SK-N-SH (cell line): ENCODE measurements around the gene SRPRA. TPM values are rescaled to one million over a fixed set of nuclear protein-coding genes. Genes with fewer than 3 reads are reported as not detected.

ENCODE experiments used
- CTCF ChIA-PET: fragments of 300-600, 350-600 bp; formaldehyde crosslinking; extraction: SDS; loops from one replicate; lab custom pipeline; 2021; lab: Yijun Ruan, JAX
- POLR2A ChIA-PET: fragments of 350-600 bp; sonication (Branson Sonifier 250); formaldehyde crosslinking; extraction: SDS; loops from one replicate; lab custom pipeline; 2020; ENCODE audit warnings: antibody characterized with exemption, inconsistent platforms; lab: Yijun Ruan, JAX
- DNase-seq: peaks from one replicate; pipeline ENCODE4 v3.0.0; 2012
- H2AFZ ChIP-seq: fragments of 200-600 bp; sonication (generic); 2 replicates; pipeline ENCODE4 v1.8.1; 2016; ENCODE audit warnings: antibody characterized with exemption, mild to moderate bottlenecking, low read depth
- H3F3A ChIP-seq: fragments of 200-600 bp; sonication (generic); replicated peaks from 2 replicates; pipeline ENCODE3; 2016; ENCODE audit warnings: antibody characterized with exemption, mild to moderate bottlenecking; ENCODE audit not compliant: insufficient read depth
- H3K27ac ChIP-seq, 2 experiments: fragments of 200-500 bp in 1 of 2; fragments of 200-600 bp in 1 of 2; sonication (Bioruptor generic) in 1 of 2; sonication (generic), shearing (Covaris generic) in 1 of 2; 2 replicates each; pipeline versions ENCODE4 v1.5.1 to v1.6.1; 2014 to 2016; ENCODE audit warnings: low read depth in 2 of 2, inconsistent platforms in 1 of 2, low read length in 1 of 2, mild to moderate bottlenecking in 1 of 2, mixed read lengths in 1 of 2
- H3K27me3 ChIP-seq: fragments of 200-600 bp; sonication (generic), shearing (Covaris generic); 2 replicates; pipeline ENCODE4 v1.6.1; 2016; ENCODE audit warnings: mixed run types; ENCODE audit not compliant: insufficient read depth
- H3K36me3 ChIP-seq, 2 experiments: fragments of 200-500 bp in 1 of 2; fragments of 200-600 bp in 1 of 2; sonication (Bioruptor generic) in 1 of 2; sonication (generic) in 1 of 2; replicated peaks in 1 of 2; 2 replicates each; pipeline versions ENCODE3 to v1.5.1; 2014 to 2016; ENCODE audit warnings: low read length in 1 of 2, mild to moderate bottlenecking in 1 of 2; ENCODE audit not compliant: insufficient read depth in 2 of 2, control insufficient read depth in 1 of 2
- H3K4me1 ChIP-seq, 2 experiments: fragments of 200-500 bp in 1 of 2; fragments of 200-600 bp in 1 of 2; sonication (Bioruptor generic) in 1 of 2; sonication (generic), shearing (Covaris generic) in 1 of 2; 2 replicates each; pipeline versions ENCODE4 v1.5.1 to v1.6.1; 2014 to 2016; ENCODE audit warnings: low read depth in 1 of 2, low read length in 1 of 2, mixed run types in 1 of 2; ENCODE audit not compliant: insufficient read depth in 2 of 2, control insufficient read depth in 1 of 2
- H3K4me2 ChIP-seq: fragments of 200-600 bp; sonication (generic), shearing (Covaris generic); 2 replicates; pipeline ENCODE4 v1.6.1; 2017; ENCODE audit warnings: mixed run types
- H3K4me3 ChIP-seq, 2 experiments: fragments of 200-500 bp in 1 of 2; fragments of 200-600 bp in 1 of 2; sonication (Bioruptor generic) in 1 of 2; sonication (generic), shearing (Covaris generic) in 1 of 2; 2 replicates each; pipeline versions ENCODE4 v1.5.1 to v1.8.1; 2014 to 2016; ENCODE audit warnings: low read depth in 2 of 2, inconsistent platforms in 1 of 2, low read length in 1 of 2, mild to moderate bottlenecking in 1 of 2, mixed read lengths in 1 of 2, moderate library complexity in 1 of 2
- H3K79me2 ChIP-seq: fragments of 200-600 bp; sonication (generic); 2 replicates; pipeline ENCODE4 v1.8.1; 2017; ENCODE audit warnings: mild to moderate bottlenecking; ENCODE audit not compliant: insufficient read depth
- H3K9ac ChIP-seq: fragments of 200-600 bp; sonication (generic); 2 replicates; pipeline ENCODE4 v1.6.1; 2017; ENCODE audit warnings: mixed run types
- H3K9me2 ChIP-seq: fragments of 200-600 bp; sonication (generic); 2 replicates; pipeline ENCODE4 v1.6.1; 2017; ENCODE audit warnings: mixed run types
- H3K9me3 ChIP-seq: fragments of 200-600 bp; sonication (generic); 2 replicates; pipeline ENCODE4 v1.6.1; 2017; ENCODE audit warnings: mixed run types, mild to moderate bottlenecking, moderate library complexity
- H4K20me1 ChIP-seq: fragments of 200-600 bp; sonication (generic); 2 replicates; pipeline ENCODE4 v1.6.1; 2017; ENCODE audit warnings: mild to moderate bottlenecking, mixed run types; ENCODE audit not compliant: insufficient read depth
- EZH2phosphoT487 ChIP-seq: fragments of 200-600 bp; sonication (generic); IDR thresholded peaks from 2 replicates; pipeline ENCODE4 v1.6.1; 2017; ENCODE audit warnings: low read depth, mixed run types, mild to moderate bottlenecking, antibody characterized with exemption, moderate library complexity, borderline replicate concordance
- FOXJ3 ChIP-seq: sonication (generic); formaldehyde crosslinking; IDR thresholded peaks from 2 replicates; pipeline ENCODE4 v1.5.1; 2020; ENCODE audit warnings: mild to moderate bottlenecking, missing genetic modification reagents
- GABPA ChIP-seq: IDR thresholded peaks from 2 replicates; pipeline ENCODE4 v1.4.0; 2012; ENCODE audit warnings: low read depth, mild to moderate bottlenecking
- GATA2 ChIP-seq: sonication (generic); formaldehyde crosslinking; IDR thresholded peaks from 2 replicates; pipeline ENCODE4 v1.5.0; 2020; ENCODE audit warnings: mild to moderate bottlenecking, missing genetic modification reagents
- JUND ChIP-seq: IDR thresholded peaks from 2 replicates; pipeline ENCODE4 v1.4.0; 2012
- MEF2A ChIP-seq: IDR thresholded peaks from 2 replicates; pipeline ENCODE4 v1.4.0; 2012; ENCODE audit warnings: low read depth, borderline replicate concordance
- NFIC ChIP-seq: IDR thresholded peaks from 2 replicates; pipeline ENCODE4 v1.4.0; 2012; ENCODE audit warnings: borderline replicate concordance
- NRF1 ChIP-seq: IDR thresholded peaks from 2 replicates; pipeline ENCODE4 v1.6.1; 2012; ENCODE audit warnings: low read depth, mild to moderate bottlenecking, low read length
- POLR2AphosphoS5 ChIP-seq: IDR thresholded peaks from 2 replicates; pipeline ENCODE4 v1.6.1; 2012; ENCODE audit warnings: low read depth, low read length
- RAD21 ChIP-seq: IDR thresholded peaks from 2 replicates; pipeline ENCODE4 v1.6.1; 2012; ENCODE audit warnings: mild to moderate bottlenecking, low read length
- SMC3 ChIP-seq: IDR thresholded peaks from 2 replicates; pipeline ENCODE4 v1.6.1; 2012; ENCODE audit warnings: low read depth, low read length, improper control_type of control experiment
- TCF12 ChIP-seq: IDR thresholded peaks from 2 replicates; pipeline ENCODE4 v1.4.0; 2012
- TEAD4 ChIP-seq: IDR thresholded peaks from 2 replicates; pipeline ENCODE4 v1.4.0; 2012; ENCODE audit warnings: mild to moderate bottlenecking, borderline replicate concordance; ENCODE audit not compliant: insufficient read depth
- WGBS: methylation state at CpG from one replicate; pipeline ENCODE4 v1.1.6; 2017; ENCODE audit warnings: low lambda C conversion rate; 5-methylcytosine and 5-hydroxymethylcytosine counted together
- polyA plus RNA-seq, 3 experiments: library from polyadenylated mRNA; depleted of rRNA; stranded (reverse); fragments of >200 nt; gene quantifications; 2 replicates each; pipeline ENCODE4 v1.2.3, GENCODE V29; 2012
- small RNA-seq, 7 experiments: library from RNA; depleted of rRNA; stranded (forward); fragments of <200 nt; gene quantifications; one replicate each; pipeline ENCODE3, GENCODE V24; 2012
- TF ChIP-seq, protein P1 (sequence below): IDR thresholded peaks from 2 replicates; pipeline ENCODE4 v1.4.0; 2012; ENCODE audit warnings: low read depth, borderline replicate concordance
- TF ChIP-seq, protein P2 (sequence below): IDR thresholded peaks from 2 replicates; pipeline ENCODE4 v1.4.0; 2012; ENCODE audit warnings: low read depth
- TF ChIP-seq, protein P3 (sequence below): fragments of 150-350 bp; IDR thresholded peaks from 2 replicates; pipeline ENCODE4 v1.6.1; 2016; ENCODE audit warnings: mild to moderate bottlenecking, low read depth, low read length
- TF ChIP-seq, protein P4 (sequence below): IDR thresholded peaks from 2 replicates; pipeline ENCODE4 v1.4.0; 2012; ENCODE audit warnings: low read depth, borderline replicate concordance
- TF ChIP-seq, protein P5 (sequence below): IDR thresholded peaks from 2 replicates; pipeline ENCODE4; 2012

SRPRA gene
- polyA plus RNA-seq, 1 of the 3 experiments (the other 2 are of a cell fraction) = 129 TPM

- Histone ChIP-seq H3K9me3 (no peaks in the 10 kb centered on the region), H4K20me1 (peaks cover 15% of the 10 kb centered on the region), H2AFZ (no peak overlapping the region), H3K4me2 (no peak overlapping the region), H3K36me3 (peaks cover under 1 to 5% of the 10 kb centered on the region in 2 experiments), H3K4me3 (no peak overlapping the region), H3K79me2 (peaks cover 91% of the 10 kb centered on the region), H3F3A (no peaks in the 10 kb centered on the region), H3K4me1 (peaks cover 9 to 11% of the 10 kb centered on the region in 2 experiments), H3K9me2 (no peaks in the 10 kb centered on the region), H3K27me3 (no peaks in the 10 kb centered on the region), H3K27ac (no peak overlapping the region), H3K9ac (no peak overlapping the region)
- 89% methylated on average over 2 of the region's 2 CpGs for WGBS
- TF ChIP-seq, protein P1, sequence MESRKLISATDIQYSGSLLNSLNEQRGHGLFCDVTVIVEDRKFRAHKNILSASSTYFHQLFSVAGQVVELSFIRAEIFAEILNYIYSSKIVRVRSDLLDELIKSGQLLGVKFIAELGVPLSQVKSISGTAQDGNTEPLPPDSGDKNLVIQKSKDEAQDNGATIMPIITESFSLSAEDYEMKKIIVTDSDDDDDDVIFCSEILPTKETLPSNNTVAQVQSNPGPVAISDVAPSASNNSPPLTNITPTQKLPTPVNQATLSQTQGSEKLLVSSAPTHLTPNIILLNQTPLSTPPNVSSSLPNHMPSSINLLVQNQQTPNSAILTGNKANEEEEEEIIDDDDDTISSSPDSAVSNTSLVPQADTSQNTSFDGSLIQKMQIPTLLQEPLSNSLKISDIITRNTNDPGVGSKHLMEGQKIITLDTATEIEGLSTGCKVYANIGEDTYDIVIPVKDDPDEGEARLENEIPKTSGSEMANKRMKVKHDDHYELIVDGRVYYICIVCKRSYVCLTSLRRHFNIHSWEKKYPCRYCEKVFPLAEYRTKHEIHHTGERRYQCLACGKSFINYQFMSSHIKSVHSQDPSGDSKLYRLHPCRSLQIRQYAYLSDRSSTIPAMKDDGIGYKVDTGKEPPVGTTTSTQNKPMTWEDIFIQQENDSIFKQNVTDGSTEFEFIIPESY = no peak
- no peak for TF ChIP-seq GABPA
- TF ChIP-seq, protein P2, sequence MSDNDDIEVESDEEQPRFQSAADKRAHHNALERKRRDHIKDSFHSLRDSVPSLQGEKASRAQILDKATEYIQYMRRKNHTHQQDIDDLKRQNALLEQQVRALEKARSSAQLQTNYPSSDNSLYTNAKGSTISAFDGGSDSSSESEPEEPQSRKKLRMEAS = no peak
- no peak for TF ChIP-seq NRF1
- TF ChIP-seq GATA2 (CRISPR knock-in tag) = no peak
- TF ChIP-seq SMC3 = no peak
- TF ChIP-seq NFIC = no peak
- TF ChIP-seq EZH2phosphoT487 = no peak
- no peak for TF ChIP-seq JUND
- TF ChIP-seq FOXJ3 (CRISPR knock-in tag) = no peak
- TF ChIP-seq TEAD4 = no peak
- TF ChIP-seq, protein P3, sequence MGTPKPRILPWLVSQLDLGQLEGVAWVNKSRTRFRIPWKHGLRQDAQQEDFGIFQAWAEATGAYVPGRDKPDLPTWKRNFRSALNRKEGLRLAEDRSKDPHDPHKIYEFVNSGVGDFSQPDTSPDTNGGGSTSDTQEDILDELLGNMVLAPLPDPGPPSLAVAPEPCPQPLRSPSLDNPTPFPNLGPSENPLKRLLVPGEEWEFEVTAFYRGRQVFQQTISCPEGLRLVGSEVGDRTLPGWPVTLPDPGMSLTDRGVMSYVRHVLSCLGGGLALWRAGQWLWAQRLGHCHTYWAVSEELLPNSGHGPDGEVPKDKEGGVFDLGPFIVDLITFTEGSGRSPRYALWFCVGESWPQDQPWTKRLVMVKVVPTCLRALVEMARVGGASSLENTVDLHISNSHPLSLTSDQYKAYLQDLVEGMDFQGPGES = no peak
- no peak for TF ChIP-seq MEF2A
- TF ChIP-seq, protein P4, sequence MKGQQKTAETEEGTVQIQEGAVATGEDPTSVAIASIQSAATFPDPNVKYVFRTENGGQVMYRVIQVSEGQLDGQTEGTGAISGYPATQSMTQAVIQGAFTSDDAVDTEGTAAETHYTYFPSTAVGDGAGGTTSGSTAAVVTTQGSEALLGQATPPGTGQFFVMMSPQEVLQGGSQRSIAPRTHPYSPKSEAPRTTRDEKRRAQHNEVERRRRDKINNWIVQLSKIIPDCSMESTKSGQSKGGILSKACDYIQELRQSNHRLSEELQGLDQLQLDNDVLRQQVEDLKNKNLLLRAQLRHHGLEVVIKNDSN = no peak
- no peak for TF ChIP-seq POLR2AphosphoS5
- TF ChIP-seq RAD21 = no peak
- TF ChIP-seq, protein P5, sequence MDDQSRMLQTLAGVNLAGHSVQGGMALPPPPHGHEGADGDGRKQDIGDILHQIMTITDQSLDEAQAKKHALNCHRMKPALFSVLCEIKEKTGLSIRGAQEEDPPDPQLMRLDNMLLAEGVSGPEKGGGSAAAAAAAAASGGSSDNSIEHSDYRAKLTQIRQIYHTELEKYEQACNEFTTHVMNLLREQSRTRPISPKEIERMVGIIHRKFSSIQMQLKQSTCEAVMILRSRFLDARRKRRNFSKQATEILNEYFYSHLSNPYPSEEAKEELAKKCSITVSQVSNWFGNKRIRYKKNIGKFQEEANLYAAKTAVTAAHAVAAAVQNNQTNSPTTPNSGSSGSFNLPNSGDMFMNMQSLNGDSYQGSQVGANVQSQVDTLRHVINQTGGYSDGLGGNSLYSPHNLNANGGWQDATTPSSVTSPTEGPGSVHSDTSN = no peak
- no peak for TF ChIP-seq TCF12
- no peak for DNase-seq
- CTCF ChIA-PET = no interaction called here
- POLR2A ChIA-PET = no interaction called here
Observed at GRCh38 chr11:126214441-126214840, 54.3 kb downstream of the SRPRA start.

Small RNA genes lying within 50 kb of the gene (small RNA-seq; reads per million reads assigned to genes)
- gene RN7SL351P (0 reads per million in 7 experiments), gene RNU4-86P (0 reads per million in 7 experiments)

Other genes starting within 250 kb of the SRPRA start
- gene CDON, start 206.0 kb downstream of the SRPRA start, polyA plus RNA-seq (2012; rRNA removed) = 3.7 and 4.2 TPM in 2 replicates
- 18.0 and 24.0 TPM in 2 replicates for gene RPUSD4, start 57.2 kb downstream of the SRPRA start, polyA plus RNA-seq (2012; rRNA removed)
- 19.5 and 27.8 TPM in 2 replicates for gene FAM118B, start 57.1 kb downstream of the SRPRA start, polyA plus RNA-seq (2012; rRNA removed)
- gene FOXRED1, start 259 bp upstream of the SRPRA start, polyA plus RNA-seq (2012; rRNA removed) = 35.2 and 41.3 TPM in 2 replicates
- gene TIRAP, start 14.2 kb upstream of the SRPRA start, polyA plus RNA-seq (2012; rRNA removed) = 5.5 and 6.2 TPM in 2 replicates
- 35.5 and 48.1 TPM in 2 replicates for gene DCPS, start 35.2 kb upstream of the SRPRA start, polyA plus RNA-seq (2012; rRNA removed)
- 27.1 and 32.0 TPM in 2 replicates for gene ST3GAL4, start 86.8 kb upstream of the SRPRA start, polyA plus RNA-seq (2012; rRNA removed)